NCI-H345 (cell line): ENCODE data around the gene SLF2.
A peak's percentile ranks its signal among the peaks of the same experiment; 100 is the strongest.

ENCODE experiments used
- DNase-seq: peaks from one replicate; lab custom pipeline; 2025; lab: John Stamatoyannopoulos, UW

Gene SLF2

DNA sequence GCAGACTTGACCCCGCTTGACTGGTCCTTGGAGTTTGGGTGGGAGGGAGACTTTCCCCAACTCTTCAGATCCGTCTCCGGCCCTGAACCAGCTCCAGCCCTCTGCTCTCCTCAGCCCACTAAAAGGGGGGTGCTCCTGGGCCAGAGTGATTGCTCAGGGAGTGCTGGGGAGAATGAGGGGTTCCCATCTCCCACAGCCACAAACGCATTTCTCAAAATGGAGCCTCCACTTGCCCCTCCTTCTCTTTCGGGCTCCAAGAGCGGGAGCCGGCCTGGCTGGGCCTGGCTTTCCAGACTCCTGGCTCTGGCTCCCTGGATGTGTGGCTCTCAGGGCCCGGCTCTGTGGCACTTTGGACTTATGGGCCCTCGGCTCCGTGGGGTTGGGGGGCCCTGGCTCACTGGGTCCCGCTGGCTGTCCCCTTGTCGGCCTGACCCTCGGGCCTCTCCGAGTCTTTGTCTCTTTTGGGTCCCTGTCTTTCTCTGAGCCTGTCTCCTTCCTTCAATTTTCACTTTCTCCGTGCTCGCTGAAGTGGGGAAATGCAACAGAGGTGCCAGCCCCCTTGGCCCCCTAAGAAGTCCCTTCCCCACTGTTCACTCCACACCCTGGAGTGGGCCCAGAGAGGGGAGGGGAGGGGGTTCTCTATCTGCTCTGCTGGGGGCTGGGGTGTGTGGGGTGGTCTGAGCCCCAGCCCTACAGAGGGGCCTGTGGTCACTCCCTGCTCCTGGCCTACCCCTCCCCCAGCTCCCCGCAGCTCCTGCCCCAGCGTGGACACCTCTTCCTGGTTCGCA is 87.6 kb downstream of the SLF2 start:
- DNase-seq, result no peak

- DNase-seq, result no peak
These were observed 88.3 kb downstream of the SLF2 start for GRCh38 chr10:101000915-101001658.

GRCh38 chr10:101001659-101002035 is 88.9 kb downstream of the SLF2 start:
- no peak for DNase-seq

GRCh38 chr10:101002456-101002855 is 89.7 kb downstream of the SLF2 start:
- DNase-seq, result no peak

DNA sequence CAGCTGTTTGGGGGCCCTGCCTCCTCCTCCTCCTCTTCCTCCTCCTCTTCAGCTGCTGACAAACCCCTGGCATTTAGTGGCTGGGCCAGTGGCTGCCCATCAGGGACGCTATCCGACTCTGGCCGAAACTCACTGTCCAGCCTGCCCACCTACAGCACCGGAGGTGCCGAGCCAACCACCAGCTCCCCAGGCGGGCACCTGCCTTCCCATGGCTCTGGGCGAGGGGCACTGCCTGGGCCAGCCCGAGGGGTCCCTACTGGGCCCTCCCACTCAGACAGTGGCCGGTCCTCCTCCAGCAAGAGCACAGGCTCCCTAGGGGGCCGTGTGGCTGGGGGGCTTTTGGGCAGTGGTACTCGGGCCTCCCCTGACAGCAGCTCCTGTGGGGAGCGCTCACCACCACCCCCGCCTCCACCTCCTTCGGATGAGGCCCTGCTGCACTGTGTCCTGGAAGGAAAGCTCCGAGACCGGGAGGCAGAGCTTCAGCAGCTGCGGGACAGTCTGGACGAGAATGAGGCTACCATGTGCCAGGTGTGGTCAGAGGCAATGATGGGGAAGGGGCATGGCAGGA is 91.0 kb downstream of the SLF2 start:
- DNase-seq, result no peak

DNA sequence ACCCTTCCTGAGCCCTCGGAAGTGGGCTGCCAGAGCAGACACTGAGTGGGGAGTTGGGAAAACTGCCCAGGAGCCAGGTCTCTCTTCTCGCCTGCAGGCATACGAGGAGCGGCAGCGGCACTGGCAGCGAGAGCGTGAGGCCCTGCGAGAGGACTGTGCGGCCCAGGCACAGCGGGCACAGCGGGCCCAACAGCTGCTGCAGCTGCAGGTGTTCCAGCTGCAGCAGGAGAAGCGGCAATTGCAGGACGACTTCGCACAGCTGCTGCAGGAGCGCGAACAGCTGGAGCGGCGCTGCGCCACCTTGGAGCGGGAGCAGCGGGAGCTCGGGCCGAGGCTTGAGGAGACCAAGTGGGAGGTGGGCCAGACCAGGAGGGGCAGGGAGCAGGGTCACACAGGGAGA is 92.6 kb downstream of the SLF2 start:
- no peak for DNase-seq

- no peak for DNase-seq
These were observed 93.3 kb downstream of the SLF2 start for GRCh38 chr10:101005869-101006567.

DNA sequence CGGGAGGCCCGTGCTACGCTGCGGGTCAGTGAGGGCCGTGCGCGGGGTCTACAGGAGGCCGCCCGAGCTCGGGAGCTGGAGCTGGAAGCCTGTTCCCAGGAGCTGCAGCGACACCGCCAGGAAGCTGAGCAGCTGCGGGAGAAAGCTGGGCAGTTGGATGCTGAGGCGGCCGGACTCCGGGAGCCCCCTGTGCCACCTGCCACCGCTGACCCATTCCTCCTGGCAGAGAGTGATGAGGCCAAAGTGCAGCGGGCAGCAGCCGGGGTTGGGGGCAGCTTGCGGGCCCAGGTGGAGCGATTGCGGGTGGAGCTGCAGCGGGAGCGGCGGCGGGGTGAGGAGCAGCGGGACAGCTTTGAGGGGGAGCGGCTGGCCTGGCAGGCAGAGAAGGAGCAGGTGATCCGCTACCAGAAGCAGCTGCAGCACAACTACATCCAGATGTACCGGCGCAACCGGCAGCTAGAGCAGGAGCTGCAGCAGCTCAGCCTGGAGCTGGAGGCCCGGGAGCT is 93.9 kb downstream of the SLF2 start:
- DNase-seq, result no peak

DNA sequence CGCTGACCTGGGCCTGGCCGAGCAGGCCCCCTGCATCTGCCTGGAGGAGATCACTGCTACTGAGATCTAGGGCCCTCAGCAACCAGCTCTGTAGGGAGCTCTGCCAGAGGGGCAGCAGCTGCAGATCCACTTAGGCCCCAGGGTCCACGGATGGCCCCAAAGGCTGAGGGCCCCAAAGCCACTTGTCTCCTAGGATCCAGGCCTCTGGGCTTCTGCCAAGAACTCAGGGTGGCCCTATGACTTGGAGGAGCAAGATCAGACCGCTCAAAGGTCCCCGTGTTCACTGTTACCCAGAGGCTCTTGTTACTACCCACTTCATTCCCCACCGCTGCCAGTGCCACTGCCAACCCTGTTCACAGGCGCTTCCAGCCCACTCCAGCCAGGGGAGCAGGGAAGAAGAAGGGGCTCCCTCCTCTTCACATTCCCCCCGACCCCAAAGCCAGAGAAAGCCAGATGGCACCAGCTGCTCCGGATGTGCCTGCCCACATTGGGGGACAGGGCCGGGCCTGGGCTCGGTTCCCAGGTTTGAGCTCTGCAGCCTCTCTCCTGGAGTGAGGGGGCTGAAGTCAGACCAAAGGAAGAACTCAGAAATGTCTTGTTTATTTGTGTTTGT is 94.4 kb downstream of the SLF2 start:
- DNase-seq, result no peak

DNA sequence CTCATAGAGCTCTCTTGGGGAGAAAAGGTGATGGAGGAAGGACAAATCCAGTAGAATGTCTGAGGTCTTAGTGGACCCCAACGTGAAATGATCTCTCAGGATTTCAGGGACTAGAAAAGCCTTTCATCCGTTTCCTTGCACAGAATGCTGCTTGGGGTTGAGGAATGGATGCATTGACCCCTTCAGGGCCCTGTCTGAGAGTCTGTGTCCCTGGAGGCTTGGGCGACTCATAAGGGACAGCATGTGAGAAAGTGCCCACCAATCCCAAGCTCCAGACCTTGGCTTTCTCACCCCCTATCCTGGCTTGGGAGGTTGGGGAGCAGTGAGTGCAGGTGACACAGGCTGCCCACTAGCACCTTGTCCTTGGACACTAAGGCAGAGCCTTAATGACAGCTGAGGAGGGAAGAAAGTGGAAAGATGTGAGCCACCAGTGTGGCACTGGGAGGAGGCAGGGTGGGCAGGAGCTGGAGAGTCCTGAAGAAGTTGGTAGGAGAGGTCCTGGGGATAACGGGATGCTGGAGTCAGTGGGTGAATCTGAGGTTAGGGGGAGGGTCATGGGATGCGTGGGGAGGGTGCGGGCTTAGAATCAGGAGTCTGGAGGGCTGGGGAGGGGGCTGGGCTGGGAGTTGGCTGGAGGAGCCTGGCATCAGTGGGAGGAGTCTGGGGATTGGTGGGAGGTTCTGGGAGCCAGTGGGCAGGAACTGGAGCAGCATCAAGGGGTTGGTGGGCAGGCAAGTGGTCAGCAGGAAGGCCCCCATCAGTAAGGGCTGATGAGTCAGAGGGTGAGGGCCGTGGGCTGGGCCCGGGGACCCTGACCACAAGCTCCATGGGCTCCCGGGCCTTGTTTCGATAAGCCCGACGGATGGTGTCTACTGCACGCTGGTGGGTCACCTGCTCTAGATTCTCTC is 95.4 kb downstream of the SLF2 start:
- DNase-seq, result no peak

- no peak for DNase-seq
These were observed 96.2 kb downstream of the SLF2 start for GRCh38 chr10:101008823-101009423.

- DNase-seq, result no peak
These were observed 97.6 kb downstream of the SLF2 start for GRCh38 chr10:101010329-101010728.

DNA sequence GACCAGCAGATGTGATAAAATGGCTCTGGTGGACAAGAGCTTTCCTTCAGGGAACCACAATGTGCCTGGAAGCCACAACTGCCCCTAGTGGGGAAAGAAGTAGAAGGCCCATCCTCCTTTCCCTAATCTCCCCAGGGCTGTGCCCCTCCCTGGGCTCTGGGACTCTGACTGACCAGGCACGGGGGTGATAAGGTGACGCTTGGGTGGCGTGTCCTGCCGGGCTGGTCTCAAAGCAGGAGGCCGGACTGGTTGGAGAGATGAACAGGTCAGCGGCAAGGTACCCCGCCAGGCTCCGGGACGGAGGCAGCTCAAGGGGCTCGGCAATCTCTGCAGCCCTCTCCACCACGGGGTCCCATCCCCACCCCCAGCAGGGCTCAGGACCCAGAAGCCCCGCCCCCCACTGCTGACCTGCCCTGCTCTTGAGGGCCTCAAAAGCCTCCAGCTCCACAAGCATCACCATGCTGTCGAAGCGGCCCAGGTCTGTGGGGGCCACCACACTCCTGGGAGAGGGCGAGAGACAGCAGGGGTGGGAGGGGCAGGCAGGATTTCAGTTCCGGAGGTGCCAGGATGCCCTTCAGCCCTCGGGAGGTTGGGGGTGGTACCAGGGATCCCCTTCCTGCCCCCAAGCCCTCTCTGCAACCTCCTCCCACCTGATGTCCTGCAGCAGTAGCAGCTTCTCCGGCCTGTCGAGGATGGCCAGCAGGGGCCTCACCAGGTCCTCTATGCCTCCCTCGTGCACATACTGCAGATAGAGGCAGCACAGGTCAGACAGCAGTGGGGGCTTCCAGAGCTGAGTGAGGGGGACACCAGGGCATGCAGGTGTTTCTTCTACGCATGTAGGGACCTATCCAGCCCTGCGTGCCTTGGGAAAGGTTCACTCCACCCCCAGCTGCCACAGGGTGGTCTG is 99.0 kb downstream of the SLF2 start:
- no peak for DNase-seq

DNA sequence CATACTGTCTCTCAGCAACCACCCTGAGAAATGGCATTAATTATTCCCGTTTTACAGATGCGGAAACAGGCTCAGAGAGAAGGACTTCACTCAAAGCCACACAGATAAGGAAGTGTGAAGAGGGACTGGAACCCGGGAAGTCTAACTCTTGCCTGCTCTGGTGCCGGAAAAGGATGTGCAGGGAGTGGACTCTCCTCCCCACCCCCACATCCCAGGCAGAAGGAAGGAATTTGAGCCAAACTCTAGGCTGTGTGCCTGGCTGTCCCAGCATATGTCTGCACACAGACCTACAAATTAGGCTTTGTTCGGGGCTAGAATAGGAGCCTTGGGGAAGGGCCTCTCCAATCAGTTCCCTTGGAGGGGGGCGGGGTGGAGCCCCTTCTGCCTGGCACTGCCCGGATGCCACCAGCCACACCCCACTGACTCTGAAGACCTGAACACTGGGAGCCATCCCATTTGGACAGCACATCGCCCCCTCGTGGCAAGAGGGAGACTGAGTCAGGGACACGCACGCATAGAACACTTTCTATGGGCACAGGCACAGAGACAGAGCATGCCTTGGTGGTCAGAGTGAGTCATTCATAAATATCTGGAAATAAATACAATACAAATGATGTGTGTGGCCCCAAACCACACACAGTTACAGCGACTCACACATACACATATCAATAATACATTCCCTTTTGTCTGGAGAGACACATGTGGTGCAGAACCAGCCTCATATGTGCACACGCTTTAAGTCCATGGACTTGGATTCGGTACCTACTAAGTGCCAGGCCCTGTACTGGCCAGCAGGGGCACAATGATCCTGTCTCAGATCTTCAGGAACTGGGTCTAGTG is 100.0 kb downstream of the SLF2 start:
- peak; percentile 79 for DNase-seq

DNA sequence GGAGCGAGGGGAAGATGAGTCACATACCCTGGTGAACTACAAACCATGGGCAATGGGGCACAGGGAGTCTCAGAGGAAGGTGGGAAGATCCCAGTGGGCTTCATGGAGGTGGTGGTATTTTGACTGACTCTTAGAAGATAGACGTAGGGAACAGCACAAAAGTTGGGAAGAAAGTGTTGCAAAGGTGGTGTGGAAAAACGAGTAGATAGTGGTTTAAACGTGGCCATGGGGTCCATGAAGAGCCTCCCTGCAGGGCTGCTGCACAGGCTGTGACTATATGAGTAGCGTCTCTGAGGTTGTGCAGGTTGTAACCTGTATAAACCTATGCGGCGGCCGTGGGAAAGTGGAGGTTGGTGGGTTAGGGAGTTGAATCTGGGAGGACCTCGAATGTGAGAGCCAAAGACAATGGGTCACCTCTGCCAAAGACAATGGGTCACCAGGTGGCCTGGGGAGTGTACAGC is 100.6 kb downstream of the SLF2 start:
- DNase-seq, result no peak

DNA sequence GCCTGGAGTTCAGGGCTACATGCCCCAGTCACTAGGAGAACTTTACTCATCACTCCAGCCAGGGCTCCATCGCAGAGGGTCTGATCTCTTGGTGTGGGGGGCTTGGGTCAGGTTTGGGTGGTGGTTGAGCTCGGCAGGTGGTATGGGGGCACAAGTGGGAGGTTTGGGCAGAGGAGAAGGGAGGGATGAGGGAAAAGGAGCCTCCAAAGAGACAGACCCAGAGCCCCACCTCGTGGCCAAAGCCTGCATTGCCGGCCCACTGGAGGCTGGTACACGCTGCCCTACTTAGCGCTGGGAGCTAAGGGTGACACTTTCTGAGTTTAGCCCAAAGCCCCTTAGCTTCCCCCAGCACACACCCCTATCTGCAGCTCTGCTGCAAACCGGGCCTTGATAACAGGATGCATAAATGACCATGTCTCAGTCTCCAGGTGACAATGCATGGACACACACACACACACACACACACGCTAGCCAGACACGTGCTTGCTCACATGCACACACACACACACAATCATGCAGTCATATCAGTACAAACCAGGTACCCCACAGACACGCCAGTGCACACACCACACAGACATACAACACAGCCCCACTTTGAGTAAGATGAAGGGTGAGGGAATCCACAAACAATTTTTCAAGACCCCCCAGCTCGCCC is 101.6 kb downstream of the SLF2 start:
- DNase-seq, result peak; percentile 50
